Measurements from ENCODE around the gene PAX5. TPM values are rescaled to one million over a fixed set of nuclear protein-coding genes. Genes with fewer than 3 reads are reported as not detected.

Gene PAX5
- polyA plus RNA-seq, 5 donors, result 0.12 to 0.31 (median 0.15) TPM

GRCh38 chr9:37025071-37025822 lies 8.8 kb downstream of the PAX5 start:
- no peak for DNase-seq

GRCh38 chr9:37017546-37017945 lies 16.5 kb downstream of the PAX5 start:
- no peak for DNase-seq

GRCh38 chr9:37011530-37011929 lies 22.5 kb downstream of the PAX5 start:
- no peak for DNase-seq

- DNase-seq, result no peak
Measured at GRCh38 chr9:37010976-37011375, 23.1 kb downstream of the PAX5 start.

- DNase-seq, result no peak
Measured at GRCh38 chr9:37010180-37010579, 23.9 kb downstream of the PAX5 start.

- DNase-seq, result no peak
Measured at GRCh38 chr9:37007295-37007694, 26.8 kb downstream of the PAX5 start.

- DNase-seq, result no peak
Measured at GRCh38 chr9:37005517-37006140, 28.4 kb downstream of the PAX5 start.

- no peak for DNase-seq
Measured at GRCh38 chr9:37004424-37004935, 29.6 kb downstream of the PAX5 start.

GRCh38 chr9:37002413-37003217 lies 31.5 kb downstream of the PAX5 start:
- no peak for DNase-seq

GRCh38 chr9:37002036-37002412 lies 32.0 kb downstream of the PAX5 start:
- no peak for DNase-seq

GRCh38 chr9:37001459-37001858 lies 32.6 kb downstream of the PAX5 start:
- DNase-seq, result no peak

GRCh38 chr9:36999728-37000333 lies 34.2 kb downstream of the PAX5 start:
- DNase-seq, result no peak

- DNase-seq, result no peak
Measured at GRCh38 chr9:36997414-36997813, 36.7 kb downstream of the PAX5 start.

- DNase-seq, result no peak
Measured at GRCh38 chr9:36996706-36997086, 37.4 kb downstream of the PAX5 start.

GRCh38 chr9:36995927-36996705 lies 38.0 kb downstream of the PAX5 start:
- DNase-seq, result peak; percentile 15 to 25

- DNase-seq, result no peak
Measured at GRCh38 chr9:36993933-36994764, 39.9 kb downstream of the PAX5 start.

- DNase-seq, result no peak
Measured at GRCh38 chr9:36992501-36993316, 41.4 kb downstream of the PAX5 start.

GRCh38 chr9:36991516-36992134 lies 42.4 kb downstream of the PAX5 start:
- DNase-seq, result no peak

GRCh38 chr9:36988848-36989247 lies 45.2 kb downstream of the PAX5 start:
- DNase-seq, result no peak
